AG04450 (cell line): ENCODE results near the gene PAF1. TPM values are rescaled to one million over a fixed set of nuclear protein-coding genes. Genes with fewer than 3 reads are reported as not detected.
"Not testable (repeated sequence)": the region's sequence is repeated elsewhere in the genome, so short reads cannot be mapped to it uniquely, and the experiment has no call there.

Experiments
- CTCF ChIA-PET: fragments of 300-600, 350-600 bp; formaldehyde crosslinking; extraction: SDS; loops from one replicate; lab custom pipeline; 2022; ENCODE audit warnings: antibody characterized with exemption, inconsistent platforms; lab: Charles Lee
- POLR2A ChIA-PET: fragments of 350-600 bp; formaldehyde crosslinking; extraction: SDS; loops from one replicate; lab custom pipeline; 2021; ENCODE audit warnings: antibody characterized with exemption, inconsistent platforms; lab: Yijun Ruan, JAX
- DNase-seq: peaks from one replicate; pipeline ENCODE4 v3.0.0-alpha.2; 2011; ENCODE audit warnings: low read depth, low spot score
- H3K27ac ChIP-seq: one replicate; pipeline ENCODE4 v1.5.1; 2012; ENCODE audit warnings: low read depth, low read length, control low read depth
- H3K27me3 ChIP-seq: one replicate; pipeline ENCODE4 v1.6.0; 2012; ENCODE audit warnings: low read length; ENCODE audit not compliant: control insufficient read depth, insufficient read depth
- H3K4me3 ChIP-seq: 2 replicates; pipeline ENCODE4 v1.5.1; 2011; ENCODE audit warnings: mild to moderate bottlenecking, low read depth, low read length, control low read depth
- H3K9me3 ChIP-seq: 2 replicates; pipeline ENCODE4 v1.5.1; 2012; ENCODE audit warnings: low read length; ENCODE audit not compliant: control insufficient read depth, insufficient read depth
- CTCF ChIP-seq: IDR thresholded peaks from 2 replicates; pipeline ENCODE4 v1.5.1; 2011; ENCODE audit warnings: low read depth, low read length, control low read depth, inconsistent platforms
- polyA plus RNA-seq: library from polyadenylated mRNA; depleted of rRNA; stranded (reverse); fragments of >200 nt; gene quantifications from 2 replicates; pipeline ENCODE4 v1.2.3, GENCODE V29; 2011

The PAF1 gene
- polyA plus RNA-seq, 1 experiment: 60.5 TPM

GRCh38 chr19:39379865-39380396 is 11.0 kb downstream of the PAF1 start:
- CTCF ChIA-PET: no interaction called here
- DNase-seq: no peak

GRCh38 chr19:39379366-39379765 is 11.5 kb downstream of the PAF1 start:
- H3K27me3 ChIP-seq, CTCF ChIA-PET, H3K4me3 ChIP-seq, H3K27ac ChIP-seq, DNase-seq, POLR2A ChIA-PET, H3K9me3 ChIP-seq: not testable (repeated sequence)

More at GRCh38 chr19:39379865-39380396, 11.0 kb downstream of the PAF1 start:
- Histone ChIP-seq H3K27me3 (no peaks in the 10 kb centered on the region), H3K9me3 (no peaks in the 10 kb centered on the region), H3K27ac (no peak overlapping the region), H3K4me3 (no peak overlapping the region)
- POLR2A ChIA-PET: no interaction called here
- TF ChIP-seq CTCF: no peak

- no peak for DNase-seq
- CTCF ChIA-PET: interaction anchor here (0.9 kb wide), 1 partner anchor 35 kb away, joined by 3 read pairs; the partner anchor contains the start of gene SAMD4B
- POLR2A ChIA-PET: no interaction called here
These were observed 13.2 kb downstream of the PAF1 start for GRCh38 chr19:39377373-39378362.

GRCh38 chr19:39375929-39376328 is 15.0 kb downstream of the PAF1 start:
- no peak for TF ChIP-seq CTCF
- CTCF ChIA-PET: interaction anchor here (1.4 kb wide), 1 partner anchor 10 kb away, joined by 3 read pairs; no protein-coding TSS in a partner anchor
- no peak for DNase-seq

More at GRCh38 chr19:39377373-39378362, 13.2 kb downstream of the PAF1 start:
- Histone ChIP-seq H3K4me3 (no peak overlapping the region), H3K9me3 (no peaks in the 10 kb centered on the region), H3K27ac (no peak overlapping the region), H3K27me3 (no peaks in the 10 kb centered on the region)
- TF ChIP-seq CTCF: no peak

GRCh38 chr19:39372941-39373340 is 18.0 kb downstream of the PAF1 start:
- peak overlapping the region; percentile 99 for H3K27ac ChIP-seq
- ChIA-PET POLR2A (interaction anchor here (1.7 to 2.0 kb wide), 2 partner anchors 18 to 63 kb away, joined by 7 to 11 read pairs; partner anchors contain the start of genes MED29, PAF1 and RPS16), CTCF (interaction anchor here (1.0 to 1.6 kb wide), 3 partner anchors 25 to 38 kb away, joined by 3 to 5 read pairs (median 4); partner anchors contain the start of gene SAMD4B)
- no peaks in the 10 kb centered on the region for H3K27me3 ChIP-seq
- H3K4me3 ChIP-seq: no peak overlapping the region
- DNase-seq: no peak
- TF ChIP-seq CTCF: no peak
- no peaks in the 10 kb centered on the region for H3K9me3 ChIP-seq

More at GRCh38 chr19:39375929-39376328, 15.0 kb downstream of the PAF1 start:
- no peaks in the 10 kb centered on the region for H3K27me3 ChIP-seq
- POLR2A ChIA-PET: no interaction called here
- H3K27ac ChIP-seq: no peak overlapping the region
- no peaks in the 10 kb centered on the region for H3K9me3 ChIP-seq
- no peak overlapping the region for H3K4me3 ChIP-seq
